DMS79 (cell line): ENCODE data around the gene DACH1.

Experiments used
- DNase-seq: peaks from one replicate; lab custom pipeline; 2025; lab: John Stamatoyannopoulos, UW

DACH1 gene

DNA sequence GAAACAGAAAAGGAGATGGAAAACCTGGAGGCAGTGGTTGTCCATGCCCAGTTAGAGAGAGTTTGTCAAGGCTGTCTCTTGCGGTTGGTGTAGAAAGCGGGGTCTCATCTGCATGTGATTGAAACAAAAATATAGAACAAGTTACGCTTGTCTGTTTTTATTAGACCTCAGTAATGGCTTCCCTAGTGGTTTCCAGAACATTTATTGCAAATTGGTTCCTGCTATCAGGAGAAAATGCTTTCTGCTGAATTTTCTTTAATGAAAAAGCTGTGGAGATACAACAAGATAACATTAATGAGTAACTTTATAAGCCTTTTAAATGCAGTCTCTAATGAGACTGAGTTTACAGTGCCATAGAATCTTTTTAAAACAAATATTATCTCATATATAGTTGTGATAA, 378.0 kb downstream of the DACH1 start:
- no peak for DNase-seq

DNA sequence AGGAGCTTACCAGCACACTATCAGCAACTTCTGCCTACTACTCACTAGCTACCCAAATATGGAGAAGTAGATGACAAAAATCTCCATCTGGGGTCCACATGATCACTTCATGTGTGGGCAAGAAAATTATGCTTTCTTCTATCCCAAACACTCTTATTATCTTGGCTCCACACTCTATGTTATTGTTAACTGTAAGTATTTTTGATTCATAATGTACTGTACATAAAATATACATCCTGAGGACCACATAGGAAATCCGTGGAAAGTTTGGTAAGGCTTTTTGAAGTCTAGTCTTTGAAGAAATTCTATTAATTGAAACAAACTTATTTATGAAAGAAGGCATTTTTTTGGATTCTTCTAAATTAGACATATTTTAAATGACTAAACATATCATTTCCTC, 378.8 kb downstream of the DACH1 start:
- no peak for DNase-seq

DNA sequence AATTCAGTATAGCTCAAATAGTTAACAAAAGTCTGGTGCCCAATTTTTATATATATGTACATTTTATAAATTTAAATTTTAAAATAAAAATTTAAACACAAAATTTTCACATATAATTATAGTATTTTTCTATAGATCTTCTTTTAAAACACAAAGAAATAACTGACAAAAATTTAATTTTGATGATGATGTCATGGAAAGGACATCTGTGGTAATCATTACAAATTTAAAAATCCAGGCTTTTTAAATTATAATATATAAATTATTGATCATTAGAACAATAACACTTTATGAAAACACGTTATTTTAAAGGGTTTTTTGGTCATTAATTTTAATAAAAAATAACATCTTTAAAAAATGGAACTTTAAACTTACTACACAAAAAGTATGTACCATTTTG, 381.1 kb downstream of the DACH1 start:
- no peak for DNase-seq

DNA sequence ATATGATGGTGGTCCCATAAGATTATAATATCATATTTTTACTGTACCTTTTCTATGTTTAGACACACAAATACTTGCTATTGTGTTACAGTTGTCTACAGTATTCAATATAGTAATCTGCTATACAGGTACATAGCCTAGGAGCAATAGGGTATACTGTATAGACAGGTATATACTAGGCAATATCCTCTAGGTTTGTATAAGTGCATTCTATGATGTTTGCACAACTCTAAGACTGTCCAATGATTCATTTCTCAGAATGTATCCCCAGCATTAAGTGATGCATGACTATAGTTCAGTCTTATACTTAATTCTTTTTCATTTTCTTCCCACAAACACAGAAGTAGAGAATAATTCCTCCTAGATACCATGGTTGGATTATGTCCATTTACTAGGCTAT, 383.3 kb downstream of the DACH1 start:
- DNase-seq = no peak

DNA sequence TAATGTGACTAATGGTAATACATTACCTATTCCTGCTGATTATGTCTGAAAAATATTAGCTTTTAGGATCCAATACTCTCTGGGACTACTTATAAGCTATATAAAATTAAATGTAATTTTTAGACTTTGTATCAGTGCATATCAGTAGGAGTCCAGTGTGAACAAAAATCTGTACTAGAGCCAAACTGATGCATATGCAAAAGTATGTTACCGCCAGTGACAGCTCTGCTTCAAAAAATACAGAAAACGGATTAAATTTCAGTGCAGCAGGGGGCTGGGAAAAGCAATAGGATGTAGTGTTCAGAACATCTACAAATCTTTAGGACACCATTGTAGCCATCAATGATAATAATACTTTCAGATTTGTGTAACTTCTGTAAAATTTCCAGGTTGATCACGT, 385.5 kb downstream of the DACH1 start:
- DNase-seq = no peak

DNA sequence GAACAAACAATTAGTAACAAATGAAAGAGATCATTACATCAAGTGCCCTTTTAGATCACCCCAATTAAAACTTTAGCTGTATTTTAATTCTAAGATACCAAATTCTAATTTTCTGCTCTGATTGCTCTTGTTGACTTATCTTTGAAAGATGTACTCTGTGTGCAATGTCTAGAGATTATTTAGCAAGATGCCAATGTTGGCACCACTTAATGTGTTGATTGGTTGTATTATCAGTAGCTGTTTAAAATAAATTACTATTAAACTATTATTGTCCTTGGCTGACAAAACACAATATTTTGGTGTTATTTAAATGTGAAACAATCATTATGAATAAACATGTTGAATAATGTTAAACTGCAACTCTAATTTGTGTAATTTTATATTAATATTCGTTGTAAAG, 386.0 kb downstream of the DACH1 start:
- DNase-seq = no peak

DNA sequence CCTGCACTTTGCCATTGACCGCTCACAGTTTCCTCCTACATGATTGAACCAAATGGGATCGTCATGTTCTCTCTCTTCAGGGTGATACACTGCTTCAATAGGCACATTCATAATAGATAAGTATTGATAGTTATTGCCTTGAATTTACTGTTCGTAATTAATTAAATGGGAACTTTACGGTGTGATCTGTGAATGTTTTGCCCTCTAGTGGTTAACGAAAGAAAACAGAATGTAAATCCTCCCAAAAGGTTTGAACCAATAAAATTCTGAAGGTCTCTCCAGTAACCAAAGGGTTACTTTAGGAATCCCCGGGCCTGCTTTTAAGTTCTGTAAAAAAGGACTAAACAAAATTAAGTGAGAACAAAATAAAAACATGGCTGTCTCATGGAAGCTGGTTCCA, 389.3 kb downstream of the DACH1 start:
- DNase-seq = no peak

DNA sequence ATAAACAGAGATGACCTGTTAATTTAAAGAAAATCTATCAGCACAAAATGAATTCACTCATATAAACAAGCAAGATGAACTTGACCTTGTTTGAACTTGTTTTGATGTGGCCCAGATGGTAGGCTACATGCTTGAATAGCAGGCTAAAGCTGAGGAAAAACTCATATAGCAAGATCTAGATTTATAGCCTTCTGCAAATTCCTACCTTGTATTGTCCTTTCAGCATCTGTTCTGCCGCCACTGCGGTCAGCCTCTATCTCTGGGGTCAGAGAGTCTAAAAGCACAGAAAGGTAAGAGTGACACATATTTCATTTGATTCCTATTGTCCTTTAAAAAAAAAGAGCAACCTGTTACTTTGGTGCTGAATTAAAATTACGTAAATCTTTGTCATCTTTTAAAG, 392.1 kb downstream of the DACH1 start:
- no peak for DNase-seq

DNA sequence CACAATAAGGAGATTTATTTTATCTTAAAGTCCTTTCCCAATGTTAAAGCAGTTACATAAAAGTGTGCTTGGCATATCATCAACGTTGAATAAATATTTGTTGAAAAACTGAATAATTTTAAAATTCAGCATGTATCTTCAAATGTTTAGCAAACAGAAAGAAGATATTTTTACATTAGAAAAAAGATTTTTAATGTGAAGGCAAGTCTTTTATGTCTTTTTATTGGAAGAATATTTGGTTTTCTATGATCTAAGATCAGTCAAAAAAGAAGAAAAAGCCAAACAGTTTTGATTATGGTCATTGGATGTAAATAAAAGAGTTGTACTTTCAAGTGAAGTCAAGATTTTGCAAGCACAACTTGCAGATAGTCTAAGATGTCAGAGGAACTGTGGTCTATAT, 397.4 kb downstream of the DACH1 start:
- DNase-seq = no peak

DNA sequence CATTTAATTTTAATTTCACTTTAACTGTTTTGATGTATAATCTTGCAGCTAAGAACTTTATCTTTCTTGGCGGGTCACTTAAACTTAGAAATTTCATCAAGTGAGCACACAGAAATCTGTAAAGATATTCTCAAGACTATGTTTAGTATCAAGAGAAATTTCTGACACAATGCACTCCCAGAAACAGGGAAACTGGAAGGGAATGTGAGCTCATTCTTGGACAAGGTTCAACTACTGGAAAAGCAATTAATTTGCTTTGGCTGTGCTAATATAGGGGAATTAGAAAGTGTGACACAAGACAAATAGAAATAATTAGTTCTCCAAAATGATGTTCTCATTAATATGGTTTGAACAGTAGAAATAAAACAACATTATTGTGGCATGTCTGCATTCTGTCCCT, 402.3 kb downstream of the DACH1 start:
- DNase-seq = no peak

DNA sequence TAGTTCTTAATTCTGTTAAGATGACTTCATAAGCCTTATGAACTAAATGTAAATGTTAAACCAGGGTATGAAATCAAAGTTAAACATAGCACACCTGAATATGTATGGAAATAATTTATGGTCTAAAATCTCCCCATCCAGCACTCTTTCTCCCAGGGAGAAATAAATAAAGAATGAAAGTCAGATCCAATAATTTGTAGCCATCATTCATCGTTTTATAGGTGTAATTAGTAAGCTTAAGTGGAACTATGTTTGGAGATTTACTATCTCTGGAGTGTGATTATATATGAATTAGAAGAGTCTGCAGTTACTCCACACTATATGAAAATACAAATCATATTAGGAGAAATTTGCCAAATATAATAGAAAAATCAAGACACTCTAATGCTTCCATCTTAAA, 405.1 kb downstream of the DACH1 start:
- DNase-seq = no peak

DNA sequence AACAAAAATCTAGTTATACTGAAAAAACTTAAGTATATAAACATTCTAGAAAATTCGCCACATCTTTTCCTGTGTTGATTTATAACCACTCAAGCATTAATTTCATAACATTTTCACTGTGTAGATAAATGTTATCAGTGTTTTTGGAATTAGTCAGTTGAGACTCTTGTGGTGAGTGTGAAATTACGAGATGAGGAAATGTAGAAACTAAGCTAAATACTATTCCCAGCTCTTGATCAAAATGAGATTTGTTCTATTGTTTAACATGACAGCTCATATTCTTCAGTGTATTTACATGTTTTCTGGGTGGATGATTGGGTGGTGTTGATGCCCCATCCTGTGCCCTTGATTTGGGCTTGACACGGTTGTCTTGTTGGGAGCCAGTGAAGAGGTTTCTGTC, 406.8 kb downstream of the DACH1 start:
- DNase-seq = no peak

DNA sequence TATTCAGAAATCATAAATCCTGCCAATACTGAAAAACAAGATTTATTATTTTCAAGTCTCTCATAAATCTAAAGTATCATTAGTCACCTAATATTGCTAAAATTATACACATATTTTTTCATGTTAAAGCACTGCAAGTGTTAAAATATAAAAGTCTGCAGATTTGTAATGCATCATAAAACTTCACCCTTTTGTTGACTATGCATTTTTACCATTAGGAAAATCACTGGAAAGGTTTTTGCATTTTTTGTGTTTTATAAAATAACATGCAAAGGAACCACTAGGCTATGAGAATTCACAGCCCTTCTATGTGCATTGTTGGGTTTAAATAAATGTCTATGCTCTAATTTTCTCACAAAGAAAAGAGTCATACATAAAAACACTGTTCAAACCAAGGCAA, 407.3 kb downstream of the DACH1 start:
- no peak for DNase-seq

DNA sequence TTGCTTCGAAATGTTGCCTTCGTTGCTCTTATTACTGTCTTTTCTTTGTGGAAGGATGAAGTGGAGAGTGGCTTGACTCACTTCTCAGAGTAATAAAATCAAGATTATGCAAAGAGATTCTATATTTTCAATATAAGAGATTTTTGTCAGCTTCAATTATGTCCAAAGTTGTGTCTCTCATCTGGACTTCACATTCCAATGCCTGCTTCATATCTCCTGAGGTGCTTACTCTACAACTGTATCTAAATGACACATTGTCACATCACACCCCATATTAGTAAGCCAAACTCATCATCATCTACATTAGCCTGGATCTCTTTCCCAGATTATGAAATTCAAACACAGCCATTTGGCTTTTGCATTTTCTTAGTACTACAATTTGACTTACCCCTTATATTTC, 409.4 kb downstream of the DACH1 start:
- no peak for DNase-seq

DNA sequence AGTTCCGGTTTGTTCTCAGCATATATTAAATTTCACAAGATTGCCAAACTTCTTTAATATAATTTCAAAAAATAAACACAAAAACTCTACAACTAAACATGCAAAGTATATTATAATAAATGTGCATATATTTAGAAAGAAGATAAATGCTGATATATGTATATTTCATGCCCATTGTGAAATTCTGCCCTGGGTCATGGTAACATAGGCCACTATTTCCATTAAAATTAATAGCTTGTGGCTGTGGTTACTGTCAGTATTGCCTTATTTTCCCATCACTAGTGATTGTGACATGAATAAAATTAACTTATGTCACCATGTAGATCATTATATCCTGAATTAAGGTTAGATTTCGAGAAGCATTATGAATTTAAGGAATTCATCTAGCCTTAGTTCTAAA, 410.9 kb downstream of the DACH1 start:
- DNase-seq = no peak

DNA sequence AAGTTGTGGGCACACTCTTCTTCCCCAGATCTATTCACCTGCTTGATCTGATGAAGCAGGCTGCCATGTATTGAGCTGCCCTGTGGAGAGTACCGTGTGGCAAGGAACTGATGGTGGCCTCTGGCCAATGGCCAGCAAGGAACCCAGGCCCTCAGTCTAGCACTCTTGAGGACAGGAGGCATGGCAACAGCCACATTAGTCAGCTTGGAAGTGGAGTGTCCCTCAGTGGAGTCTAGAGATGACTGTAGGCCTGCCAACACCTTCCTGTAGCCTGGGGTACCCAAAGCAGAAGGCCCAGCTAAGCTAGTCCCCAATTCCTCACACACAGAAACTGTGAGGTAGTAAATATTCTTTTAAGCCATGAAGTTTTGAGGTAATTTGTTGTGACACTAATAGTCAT, 412.5 kb downstream of the DACH1 start:
- no peak for DNase-seq

DNA sequence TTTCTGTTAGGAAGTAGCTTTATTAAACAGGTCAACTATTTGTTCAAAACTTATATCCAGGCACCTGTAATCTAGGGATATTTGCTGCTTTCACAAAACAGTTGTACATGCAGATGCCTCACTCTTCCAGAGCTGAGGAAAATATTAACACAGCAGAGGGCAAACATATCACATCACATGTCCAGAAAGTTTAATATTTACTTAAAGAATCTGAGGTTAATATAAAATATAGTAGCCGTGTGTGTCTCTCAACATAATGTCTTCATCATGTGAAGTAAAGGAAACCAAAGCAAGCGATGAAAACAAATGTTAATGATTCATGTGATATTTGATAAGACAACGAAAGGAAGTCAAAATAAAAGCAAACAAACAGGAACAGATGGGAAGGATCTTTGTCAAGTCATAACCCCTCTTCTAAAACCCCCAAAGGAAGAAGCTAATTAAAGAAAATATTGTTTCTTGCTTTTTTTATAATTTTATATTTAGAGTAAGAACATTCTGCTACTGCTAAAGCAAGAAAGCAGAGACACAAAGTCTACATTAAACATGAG, 418.8 kb downstream of the DACH1 start:
- DNase-seq = no peak

DNA sequence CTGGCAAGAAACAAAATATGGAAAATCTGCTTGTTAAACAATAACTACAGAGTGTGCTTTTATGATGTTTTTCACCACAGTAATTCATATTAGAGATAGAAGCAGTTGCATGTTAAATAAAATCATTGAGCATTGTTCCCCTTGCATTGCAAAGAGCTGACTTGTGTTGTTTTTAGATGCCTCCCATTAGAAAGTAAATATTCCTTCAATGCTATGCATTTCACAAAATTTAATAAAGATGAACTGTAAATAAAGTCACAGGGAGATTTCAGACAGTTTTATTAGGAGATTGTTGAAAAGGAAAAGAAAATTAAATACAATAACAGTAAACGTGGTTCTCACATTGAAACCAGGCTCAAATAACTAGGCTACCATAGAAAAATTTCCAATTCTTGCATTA, 429.3 kb downstream of the DACH1 start:
- DNase-seq = no peak

DNA sequence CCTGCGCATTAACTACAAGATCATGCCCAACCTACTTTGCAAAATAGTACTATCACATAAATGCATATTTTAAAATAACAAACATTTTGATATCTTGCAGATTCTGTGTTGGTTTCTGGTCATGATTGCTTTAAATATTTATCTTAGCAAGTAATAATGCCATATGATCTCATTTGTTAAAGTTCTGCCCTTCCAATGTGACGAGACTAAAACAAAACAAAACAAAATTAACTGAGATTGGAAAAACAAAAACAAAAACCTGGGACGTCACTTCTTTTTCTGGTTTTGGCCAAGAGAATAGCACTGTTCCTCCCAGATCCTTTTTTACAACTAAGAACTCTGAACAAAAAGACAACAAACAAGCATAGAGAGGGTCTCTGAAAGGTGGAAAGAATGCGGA, 436.3 kb downstream of the DACH1 start:
- no peak for DNase-seq

DNA sequence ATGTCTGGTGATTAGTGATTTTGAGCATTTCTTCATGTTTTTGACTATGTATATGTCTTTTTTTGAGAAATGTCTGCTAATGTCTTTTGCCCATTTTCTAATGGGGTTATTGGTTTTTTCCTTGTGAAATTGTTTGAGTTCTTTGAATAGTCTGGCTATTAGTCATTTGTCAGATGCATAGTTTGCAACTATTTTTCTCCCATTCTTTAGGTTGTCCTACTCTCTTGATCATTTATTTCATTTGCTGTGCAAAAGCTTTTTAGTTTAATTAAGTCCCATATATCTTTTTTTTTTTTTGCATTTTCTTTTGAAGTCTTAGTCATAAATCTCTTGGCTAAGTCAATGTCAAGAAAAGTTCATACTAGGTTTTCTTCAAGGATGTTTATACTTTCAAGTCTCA, 449.8 kb downstream of the DACH1 start:
- no peak for DNase-seq

DNA sequence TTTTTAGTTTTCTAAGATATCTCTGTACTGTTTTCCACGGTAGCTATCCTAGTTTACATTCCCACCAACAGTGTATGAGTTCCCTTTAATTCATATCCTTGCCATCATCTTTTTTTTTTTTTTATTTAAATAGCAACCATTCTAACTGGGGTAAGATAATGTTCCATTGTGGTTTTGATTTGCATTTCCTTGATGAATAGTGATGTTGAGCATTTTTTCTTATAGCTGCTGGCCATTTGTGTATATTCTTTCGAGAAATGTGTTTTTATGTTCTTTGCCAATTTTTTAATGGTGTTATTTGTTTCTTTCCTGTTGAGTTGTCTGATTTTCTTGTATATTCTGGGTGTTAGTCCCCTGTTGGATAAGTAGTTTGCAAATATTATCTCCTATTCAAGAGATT, 454.8 kb downstream of the DACH1 start:
- no peak for DNase-seq

DNA sequence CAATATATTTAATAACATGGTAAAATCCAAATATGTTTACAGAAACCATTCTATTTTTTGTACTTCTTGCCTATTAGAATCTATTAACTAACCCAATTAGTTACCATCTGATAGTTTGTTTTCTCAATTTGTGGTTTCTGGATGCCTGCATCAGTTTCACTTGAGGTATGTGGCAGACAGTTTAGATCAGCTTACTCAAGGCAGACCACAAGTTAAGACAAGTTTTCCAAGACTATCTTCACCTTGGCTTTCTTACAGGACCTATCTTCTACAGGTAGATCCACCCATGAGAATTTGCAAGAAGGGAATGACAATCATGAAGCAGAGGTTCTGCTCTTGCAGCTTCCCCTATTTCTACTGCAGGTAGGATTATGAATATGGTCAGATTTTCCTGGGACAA, 458.6 kb downstream of the DACH1 start:
- DNase-seq = no peak

DNA sequence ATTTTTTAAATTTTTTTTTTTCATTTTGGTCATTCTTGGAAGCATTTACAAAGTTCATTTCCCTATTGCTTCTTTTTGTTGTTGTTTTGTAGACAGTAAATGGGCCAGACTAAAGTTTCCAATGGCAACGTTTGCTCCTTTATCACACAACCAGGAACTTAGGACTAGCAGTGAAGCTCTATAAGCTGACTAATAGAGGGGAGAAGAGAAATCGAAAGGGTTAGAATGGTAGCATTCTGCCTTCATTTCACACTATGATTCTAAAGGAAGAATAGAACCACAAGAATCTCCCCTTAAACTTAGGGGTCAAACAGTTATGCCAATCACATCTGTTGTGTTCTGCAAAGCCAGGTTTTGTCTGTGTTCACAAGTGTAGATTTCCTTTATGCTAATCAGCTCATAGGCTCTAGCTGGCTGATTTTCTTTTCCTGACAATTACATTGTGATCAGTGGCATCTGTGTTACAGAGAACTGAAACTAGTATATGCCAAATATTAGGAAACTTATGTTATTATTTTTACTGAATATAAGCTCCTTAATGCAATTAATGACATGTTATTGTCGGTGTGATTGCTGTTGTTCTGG, 467.3 kb downstream of the DACH1 start:
- no peak for DNase-seq

DNA sequence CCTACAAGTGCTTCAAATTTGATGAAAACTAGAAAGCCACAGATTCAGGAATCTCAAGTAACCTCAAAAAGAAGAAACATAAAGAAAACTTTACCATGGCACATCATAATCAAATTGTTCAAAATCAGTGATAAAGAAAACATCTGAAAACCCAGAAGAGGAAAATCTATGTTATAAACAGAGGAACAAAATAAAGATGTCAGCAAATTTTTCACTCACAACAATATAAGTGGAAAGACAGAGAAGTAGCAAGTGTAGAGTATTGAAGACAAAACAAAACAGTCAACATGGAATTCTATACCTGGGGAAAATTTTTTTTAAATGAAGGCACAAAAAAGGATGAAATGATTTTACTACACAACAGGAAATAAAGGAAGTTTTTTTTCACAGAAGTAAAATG, 470.9 kb downstream of the DACH1 start:
- no peak for DNase-seq

DNA sequence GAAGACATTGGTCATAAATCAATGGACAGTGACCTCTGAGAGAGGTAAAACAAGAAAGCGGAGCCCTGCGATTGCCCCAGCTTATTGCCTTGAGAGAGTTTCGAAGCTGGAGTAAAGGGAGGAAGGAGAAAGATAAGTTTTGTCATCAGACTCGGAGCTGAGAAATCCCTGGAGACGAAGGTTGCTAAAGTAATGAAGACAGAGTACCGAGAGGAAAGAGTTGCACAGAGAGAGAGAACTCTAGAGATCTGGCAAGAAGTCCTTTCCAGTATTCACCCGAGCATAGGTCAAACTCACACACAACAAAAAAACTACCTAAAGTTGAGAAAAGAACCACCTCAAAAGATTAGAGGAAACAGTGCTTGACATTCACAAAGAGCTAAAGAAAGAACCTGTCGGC, 472.0 kb downstream of the DACH1 start:
- no peak for DNase-seq
